K562 (cell line): Measurements from ENCODE around the gene OTOP3.

Experiments used
- ARID2 ChIP-seq: fragments of 450-650 bp; IDR thresholded peaks from 2 replicates; pipeline ENCODE4 v1.6.1; 2017; ENCODE audit warnings: antibody characterized with exemption, mild to moderate bottlenecking
- FOXK2 ChIP-seq, 2 experiments: fragments of 450-650 bp; IDR thresholded peaks in 1 of 2; conservative IDR thresholded peaks in 1 of 2; 2 replicates each; pipeline ENCODE4 v1.6.1; 2016; ENCODE audit warnings: low read depth in 2 of 2, mild to moderate bottlenecking in 1 of 2
- GABPA ChIP-seq: fragments of 200-800 bp; sonication (Bioruptor generic); conservative IDR thresholded peaks from 2 replicates; pipeline ENCODE4 v1.6.1; 2016; ENCODE audit warnings: low read depth, missing genetic modification characterization, missing compliant biosample characterization
- MAFF ChIP-seq: IDR thresholded peaks from 2 replicates; pipeline ENCODE4 v1.6.1; 2012; ENCODE audit warnings: low read length, improper control_type of control experiment
- PCBP2 ChIP-seq: fragments of 200-400 bp; formaldehyde crosslinking; IDR thresholded peaks from 2 replicates; pipeline ENCODE4 v1.6.1; 2018; ENCODE audit warnings: low read length, low read depth, mild to moderate bottlenecking, moderate library complexity; ENCODE audit not compliant: poor library complexity, severe bottlenecking
- RCOR1 ChIP-seq, 2 experiments: IDR thresholded peaks; 2 replicates each; pipeline ENCODE4 v1.6.1; 2012; ENCODE audit warnings: low read depth in 2 of 2, low read length in 2 of 2, borderline replicate concordance in 1 of 2, improper control_type of control experiment in 1 of 2
- XRCC4 ChIP-seq: IDR thresholded peaks from one replicate; pipeline ENCODE4 v1.6.1; 2011; ENCODE audit not compliant: insufficient read depth, insufficient read length; ENCODE audit errors: extremely low read depth
- ZNF121 ChIP-seq: sonication (generic); formaldehyde crosslinking; conservative IDR thresholded peaks from 2 replicates; pipeline ENCODE4 v1.8.0; 2022; ENCODE audit warnings: missing genetic modification reagents
- ZNF274 ChIP-seq: IDR thresholded peaks from 2 replicates; pipeline ENCODE4 v1.6.1; 2011; ENCODE audit warnings: low read depth, mild to moderate bottlenecking, low read length, moderate library complexity, borderline replicate concordance
- TF ChIP-seq, protein P1 (sequence below), 3 experiments: IDR thresholded peaks in 2 of 3; conservative IDR thresholded peaks in 1 of 3; 2 replicates each; pipeline ENCODE4 v1.5.1; 2011 to 2012; ENCODE audit warnings: low read length in 3 of 3, mild to moderate bottlenecking in 3 of 3, control low read depth in 2 of 3, improper control_type of control experiment in 1 of 3, inconsistent platforms in 1 of 3, low read depth in 1 of 3, mixed read lengths in 1 of 3, moderate library complexity in 1 of 3; ENCODE audit not compliant: insufficient read depth in 2 of 3

DNA sequence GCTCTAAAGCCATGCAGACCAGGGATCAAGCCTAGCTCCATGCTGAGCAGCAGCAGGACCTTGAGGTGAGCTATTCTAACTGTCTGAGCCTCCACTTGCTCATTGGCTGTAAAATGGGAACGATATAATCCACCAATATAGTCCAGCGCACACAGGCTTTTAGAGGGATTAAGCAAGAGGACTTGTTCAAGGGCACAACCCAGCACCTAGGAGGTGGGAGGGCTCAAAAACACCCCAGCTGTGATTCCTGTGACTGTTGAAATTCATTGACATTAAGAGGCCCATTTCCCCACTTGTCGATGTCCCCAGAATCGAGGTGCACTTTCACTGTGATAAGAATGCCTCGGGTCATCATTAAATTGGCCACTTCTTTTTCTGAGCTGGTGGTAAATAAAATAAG, 16.8 kb upstream of the OTOP3 start:
- no peak for TF ChIP-seq ARID2
- TF ChIP-seq, protein P1, sequence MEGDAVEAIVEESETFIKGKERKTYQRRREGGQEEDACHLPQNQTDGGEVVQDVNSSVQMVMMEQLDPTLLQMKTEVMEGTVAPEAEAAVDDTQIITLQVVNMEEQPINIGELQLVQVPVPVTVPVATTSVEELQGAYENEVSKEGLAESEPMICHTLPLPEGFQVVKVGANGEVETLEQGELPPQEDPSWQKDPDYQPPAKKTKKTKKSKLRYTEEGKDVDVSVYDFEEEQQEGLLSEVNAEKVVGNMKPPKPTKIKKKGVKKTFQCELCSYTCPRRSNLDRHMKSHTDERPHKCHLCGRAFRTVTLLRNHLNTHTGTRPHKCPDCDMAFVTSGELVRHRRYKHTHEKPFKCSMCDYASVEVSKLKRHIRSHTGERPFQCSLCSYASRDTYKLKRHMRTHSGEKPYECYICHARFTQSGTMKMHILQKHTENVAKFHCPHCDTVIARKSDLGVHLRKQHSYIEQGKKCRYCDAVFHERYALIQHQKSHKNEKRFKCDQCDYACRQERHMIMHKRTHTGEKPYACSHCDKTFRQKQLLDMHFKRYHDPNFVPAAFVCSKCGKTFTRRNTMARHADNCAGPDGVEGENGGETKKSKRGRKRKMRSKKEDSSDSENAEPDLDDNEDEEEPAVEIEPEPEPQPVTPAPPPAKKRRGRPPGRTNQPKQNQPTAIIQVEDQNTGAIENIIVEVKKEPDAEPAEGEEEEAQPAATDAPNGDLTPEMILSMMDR (IDR thresholded peaks at IDR 0.05 in 2 of 3, conservative IDR thresholded peaks at IDR 0.05 in 1 of 3; ENCODE audit: insufficient read depth in 2 of 3, low read depth in 1 of 3, low read length in 3 of 3) = no peak
- no peak for TF ChIP-seq ZNF274
- no peak for TF ChIP-seq PCBP2
- TF ChIP-seq MAFF = no peak
- no peak for TF ChIP-seq XRCC4
- no peak for TF ChIP-seq RCOR1 (IDR thresholded peaks at IDR 0.05; ENCODE audit: borderline replicate concordance in 1 of 2, low read depth in 2 of 2, low read length in 2 of 2)
- TF ChIP-seq ZNF121 = no peak
- no peak for TF ChIP-seq GABPA (tag)
- no peak for TF ChIP-seq FOXK2 (conservative IDR thresholded peaks at IDR 0.05 in 1 of 2, IDR thresholded peaks at IDR 0.05 in 1 of 2; ENCODE audit: low read depth in 2 of 2)
